ENCODE results near the gene MAZ. TPM values are rescaled to one million over a fixed set of nuclear protein-coding genes. Genes with fewer than 3 reads are reported as not detected.

The MAZ gene
- total and polyA plus RNA-seq, 4 donors, result 16.0 to 272 (median 45.1) TPM

DNA sequence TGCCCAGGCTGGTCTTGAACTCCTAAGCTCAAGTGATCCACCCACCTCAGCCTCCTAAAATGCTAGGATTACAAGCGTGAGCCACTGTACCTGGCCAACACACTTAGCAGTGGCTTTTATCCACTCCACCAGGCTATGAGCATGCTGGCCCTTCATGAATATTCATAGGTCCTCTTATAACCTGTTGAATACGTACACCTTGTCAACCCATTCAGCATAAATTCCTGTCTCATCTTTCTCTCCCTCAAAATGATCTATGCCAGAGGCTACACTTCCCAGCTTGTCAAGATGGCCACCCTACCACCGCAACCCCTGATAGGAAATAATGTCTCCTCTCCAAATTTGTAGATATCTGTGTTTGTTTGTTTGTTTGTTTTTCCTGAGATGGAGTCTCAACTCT, 39.3 kb upstream of the MAZ start:
- 96% methylated on average over 3 of the region's 3 CpGs for WGBS
- Histone ChIP-seq H3K4me1 (ENCODE audit: control insufficient read depth in 4 of 4, insufficient read depth in 4 of 4, low read length in 3 of 4) (peaks cover 3 to 49% (median 28%) of the 10 kb centered on the region in 4 donors), H3K4me3 (ENCODE audit: low read depth in 1 of 3, low read length in 3 of 3) (no peak overlapping the region), H3K9me3 (ENCODE audit: control insufficient read depth in 4 of 4, low read length in 3 of 4) (no peaks in the 10 kb centered on the region), H3K9ac (ENCODE audit: low read depth in 1 of 2, low read length in 2 of 2) (no peak overlapping the region), H3K27ac (ENCODE audit: low read depth in 1 of 2, low read length in 2 of 2) (no peak overlapping the region), H3K27me3 (ENCODE audit: control insufficient read depth in 4 of 4, insufficient read depth in 4 of 4, low read length in 3 of 4) (no peaks in the 10 kb centered on the region), H3K36me3 (ENCODE audit: control insufficient read depth in 4 of 4, insufficient read depth in 3 of 4, low read depth in 1 of 4, low read length in 3 of 4) (no peaks in the 10 kb centered on the region)
- no peak for DNase-seq (ENCODE audit: low spot score)
- TF ChIP-seq RAD21 (IDR thresholded peaks at IDR 0.05) (no peak), SP1 (IDR thresholded peaks at IDR 0.05) (no peak), ATF3 (IDR thresholded peaks at IDR 0.05) (no peak), FOXA2 (IDR thresholded peaks at IDR 0.05) (no peak), HNF4A (conservative IDR thresholded peaks at IDR 0.05) (no peak), YY1 (IDR thresholded peaks at IDR 0.05) (no peak), NR2F2 (IDR thresholded peaks at IDR 0.05) (no peak), RXRA (IDR thresholded peaks at IDR 0.05) (no peak)
- TF ChIP-seq, protein P1, sequence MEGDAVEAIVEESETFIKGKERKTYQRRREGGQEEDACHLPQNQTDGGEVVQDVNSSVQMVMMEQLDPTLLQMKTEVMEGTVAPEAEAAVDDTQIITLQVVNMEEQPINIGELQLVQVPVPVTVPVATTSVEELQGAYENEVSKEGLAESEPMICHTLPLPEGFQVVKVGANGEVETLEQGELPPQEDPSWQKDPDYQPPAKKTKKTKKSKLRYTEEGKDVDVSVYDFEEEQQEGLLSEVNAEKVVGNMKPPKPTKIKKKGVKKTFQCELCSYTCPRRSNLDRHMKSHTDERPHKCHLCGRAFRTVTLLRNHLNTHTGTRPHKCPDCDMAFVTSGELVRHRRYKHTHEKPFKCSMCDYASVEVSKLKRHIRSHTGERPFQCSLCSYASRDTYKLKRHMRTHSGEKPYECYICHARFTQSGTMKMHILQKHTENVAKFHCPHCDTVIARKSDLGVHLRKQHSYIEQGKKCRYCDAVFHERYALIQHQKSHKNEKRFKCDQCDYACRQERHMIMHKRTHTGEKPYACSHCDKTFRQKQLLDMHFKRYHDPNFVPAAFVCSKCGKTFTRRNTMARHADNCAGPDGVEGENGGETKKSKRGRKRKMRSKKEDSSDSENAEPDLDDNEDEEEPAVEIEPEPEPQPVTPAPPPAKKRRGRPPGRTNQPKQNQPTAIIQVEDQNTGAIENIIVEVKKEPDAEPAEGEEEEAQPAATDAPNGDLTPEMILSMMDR (IDR thresholded peaks at IDR 0.05; ENCODE audit: low read depth, low read length, missing input control), result no peak
- TF ChIP-seq, protein P2, sequence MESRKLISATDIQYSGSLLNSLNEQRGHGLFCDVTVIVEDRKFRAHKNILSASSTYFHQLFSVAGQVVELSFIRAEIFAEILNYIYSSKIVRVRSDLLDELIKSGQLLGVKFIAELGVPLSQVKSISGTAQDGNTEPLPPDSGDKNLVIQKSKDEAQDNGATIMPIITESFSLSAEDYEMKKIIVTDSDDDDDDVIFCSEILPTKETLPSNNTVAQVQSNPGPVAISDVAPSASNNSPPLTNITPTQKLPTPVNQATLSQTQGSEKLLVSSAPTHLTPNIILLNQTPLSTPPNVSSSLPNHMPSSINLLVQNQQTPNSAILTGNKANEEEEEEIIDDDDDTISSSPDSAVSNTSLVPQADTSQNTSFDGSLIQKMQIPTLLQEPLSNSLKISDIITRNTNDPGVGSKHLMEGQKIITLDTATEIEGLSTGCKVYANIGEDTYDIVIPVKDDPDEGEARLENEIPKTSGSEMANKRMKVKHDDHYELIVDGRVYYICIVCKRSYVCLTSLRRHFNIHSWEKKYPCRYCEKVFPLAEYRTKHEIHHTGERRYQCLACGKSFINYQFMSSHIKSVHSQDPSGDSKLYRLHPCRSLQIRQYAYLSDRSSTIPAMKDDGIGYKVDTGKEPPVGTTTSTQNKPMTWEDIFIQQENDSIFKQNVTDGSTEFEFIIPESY (IDR thresholded peaks at IDR 0.05), result no peak

DNA sequence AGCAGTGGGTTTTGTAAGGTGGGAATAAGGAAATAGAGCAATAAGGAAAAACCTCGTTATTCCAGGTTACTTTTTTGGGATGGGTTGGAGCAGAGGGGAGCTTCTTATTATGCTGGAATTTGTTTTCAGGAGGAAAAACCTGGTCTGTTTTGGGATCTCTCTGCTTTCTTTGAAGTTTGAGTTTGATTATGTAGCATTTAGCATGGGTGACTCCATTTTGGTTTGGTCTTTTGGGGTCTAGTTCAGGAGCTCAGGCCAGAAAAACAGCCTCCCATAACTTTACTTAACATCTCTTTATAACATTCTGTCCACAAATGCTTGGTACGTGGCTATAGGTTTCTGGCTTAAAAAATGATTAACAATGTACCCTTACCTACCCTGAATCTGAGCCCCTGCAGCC, 36.8 kb upstream of the MAZ start:
- DNase-seq (ENCODE audit: low spot score), result no peak
- H3K9ac ChIP-seq (ENCODE audit: low read depth in 1 of 2, low read length in 2 of 2), result no peak overlapping the region
- H3K27ac ChIP-seq (ENCODE audit: low read depth in 1 of 2, low read length in 2 of 2), result no peak overlapping the region
- no peaks in the 10 kb centered on the region for H3K9me3 ChIP-seq (ENCODE audit: control insufficient read depth in 4 of 4, low read length in 3 of 4)
- TF ChIP-seq YY1 (IDR thresholded peaks at IDR 0.05) (no peak), SP1 (IDR thresholded peaks at IDR 0.05) (no peak), GABPA (IDR thresholded peaks at IDR 0.05 in 1 of 2, conservative IDR thresholded peaks at IDR 0.05 in 1 of 2) (no peak), HNF4G (IDR thresholded peaks at IDR 0.05) (no peak), JUND (IDR thresholded peaks at IDR 0.05) (no peak), NR2F2 (IDR thresholded peaks at IDR 0.05) (no peak), ATF3 (IDR thresholded peaks at IDR 0.05) (no peak)
- TF ChIP-seq, protein P3, sequence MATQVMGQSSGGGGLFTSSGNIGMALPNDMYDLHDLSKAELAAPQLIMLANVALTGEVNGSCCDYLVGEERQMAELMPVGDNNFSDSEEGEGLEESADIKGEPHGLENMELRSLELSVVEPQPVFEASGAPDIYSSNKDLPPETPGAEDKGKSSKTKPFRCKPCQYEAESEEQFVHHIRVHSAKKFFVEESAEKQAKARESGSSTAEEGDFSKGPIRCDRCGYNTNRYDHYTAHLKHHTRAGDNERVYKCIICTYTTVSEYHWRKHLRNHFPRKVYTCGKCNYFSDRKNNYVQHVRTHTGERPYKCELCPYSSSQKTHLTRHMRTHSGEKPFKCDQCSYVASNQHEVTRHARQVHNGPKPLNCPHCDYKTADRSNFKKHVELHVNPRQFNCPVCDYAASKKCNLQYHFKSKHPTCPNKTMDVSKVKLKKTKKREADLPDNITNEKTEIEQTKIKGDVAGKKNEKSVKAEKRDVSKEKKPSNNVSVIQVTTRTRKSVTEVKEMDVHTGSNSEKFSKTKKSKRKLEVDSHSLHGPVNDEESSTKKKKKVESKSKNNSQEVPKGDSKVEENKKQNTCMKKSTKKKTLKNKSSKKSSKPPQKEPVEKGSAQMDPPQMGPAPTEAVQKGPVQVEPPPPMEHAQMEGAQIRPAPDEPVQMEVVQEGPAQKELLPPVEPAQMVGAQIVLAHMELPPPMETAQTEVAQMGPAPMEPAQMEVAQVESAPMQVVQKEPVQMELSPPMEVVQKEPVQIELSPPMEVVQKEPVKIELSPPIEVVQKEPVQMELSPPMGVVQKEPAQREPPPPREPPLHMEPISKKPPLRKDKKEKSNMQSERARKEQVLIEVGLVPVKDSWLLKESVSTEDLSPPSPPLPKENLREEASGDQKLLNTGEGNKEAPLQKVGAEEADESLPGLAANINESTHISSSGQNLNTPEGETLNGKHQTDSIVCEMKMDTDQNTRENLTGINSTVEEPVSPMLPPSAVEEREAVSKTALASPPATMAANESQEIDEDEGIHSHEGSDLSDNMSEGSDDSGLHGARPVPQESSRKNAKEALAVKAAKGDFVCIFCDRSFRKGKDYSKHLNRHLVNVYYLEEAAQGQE (IDR thresholded peaks at IDR 0.05), result no peak
- no peaks in the 10 kb centered on the region for H3K36me3 ChIP-seq (ENCODE audit: control insufficient read depth in 4 of 4, insufficient read depth in 3 of 4, low read depth in 1 of 4, low read length in 3 of 4)
- H3K4me3 ChIP-seq (ENCODE audit: low read depth in 1 of 3, low read length in 3 of 3), result no peak overlapping the region
- peaks cover under 1 to 44% (median 28%) of the 10 kb centered on the region in 4 donors for H3K4me1 ChIP-seq (ENCODE audit: control insufficient read depth in 4 of 4, insufficient read depth in 4 of 4, low read length in 3 of 4)
- 90% methylated on average over 2 of the region's 2 CpGs for WGBS
- no peaks in the 10 kb centered on the region for H3K27me3 ChIP-seq (ENCODE audit: control insufficient read depth in 4 of 4, insufficient read depth in 4 of 4, low read length in 3 of 4)
